Posterior vena cava (tissue), 2 donors: ENCODE measurements around the gene ITPKB. TPM values are rescaled to one million over a fixed set of nuclear protein-coding genes. Genes with fewer than 3 reads are reported as not detected.
"Not testable (repeated sequence)": the region's sequence is repeated elsewhere in the genome, so short reads cannot be mapped to it uniquely, and the experiment has no call there.

Experiments used
- DNase-seq: peaks from one replicate; pipeline ENCODE4 v3.0.0-alpha.2; 2020; ENCODE audit warnings: low spot score
- intact Hi-C, 2 donors: fragments of 100-400 bp; cut with DNase I; formaldehyde crosslinking; loops; one replicate each; pipeline versions ENCODE4 v1.14.1 to v1.14.2; 2022 to 2023
- total RNA-seq, 2 donors: library from RNA; stranded (reverse); fragmentation: NEBNext Ultra II Directional; extraction: Animal tissue kit (Norgen Biotek cat#: 25700); gene quantifications; one replicate each; pipeline ENCODE4 v1.2.1, GENCODE V29; 2021
- donor health status: DM: yes; HTN: yes; CAD: no.
- donor health status: DM: yes; HTN: yes; CAD: no.

The ITPKB gene
- total RNA-seq, 2 donors from 2014 or later = 22.4 to 24.4 TPM

DNA sequence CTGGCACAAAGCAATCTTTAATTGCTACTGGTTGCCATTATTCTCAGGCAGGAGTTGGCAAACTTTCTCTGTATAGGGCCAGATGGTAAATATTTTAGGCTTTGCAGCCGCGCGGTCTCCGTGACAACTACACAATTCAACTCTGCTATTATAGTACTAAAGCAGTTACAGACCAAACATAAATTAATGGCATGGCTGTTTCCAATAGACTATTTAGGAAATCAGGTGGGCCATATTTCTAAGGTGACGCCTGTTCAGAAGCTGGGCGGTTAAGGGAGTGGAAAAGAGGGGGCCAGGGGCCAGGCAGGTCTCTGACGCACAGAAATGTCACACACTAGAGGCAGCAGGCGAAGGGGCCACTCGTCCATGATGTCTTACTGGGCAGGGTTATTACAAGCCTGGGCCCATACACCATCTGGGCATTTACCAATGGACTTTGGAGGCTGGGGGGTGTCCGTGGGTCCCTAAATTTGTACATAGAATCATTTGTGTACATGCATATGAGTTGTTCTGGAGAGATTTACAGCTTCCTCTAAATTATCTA lies 110.4 kb downstream of the ITPKB start:
- peak; percentile 49 for DNase-seq
- intact Hi-C loops = no loop called here

DNA sequence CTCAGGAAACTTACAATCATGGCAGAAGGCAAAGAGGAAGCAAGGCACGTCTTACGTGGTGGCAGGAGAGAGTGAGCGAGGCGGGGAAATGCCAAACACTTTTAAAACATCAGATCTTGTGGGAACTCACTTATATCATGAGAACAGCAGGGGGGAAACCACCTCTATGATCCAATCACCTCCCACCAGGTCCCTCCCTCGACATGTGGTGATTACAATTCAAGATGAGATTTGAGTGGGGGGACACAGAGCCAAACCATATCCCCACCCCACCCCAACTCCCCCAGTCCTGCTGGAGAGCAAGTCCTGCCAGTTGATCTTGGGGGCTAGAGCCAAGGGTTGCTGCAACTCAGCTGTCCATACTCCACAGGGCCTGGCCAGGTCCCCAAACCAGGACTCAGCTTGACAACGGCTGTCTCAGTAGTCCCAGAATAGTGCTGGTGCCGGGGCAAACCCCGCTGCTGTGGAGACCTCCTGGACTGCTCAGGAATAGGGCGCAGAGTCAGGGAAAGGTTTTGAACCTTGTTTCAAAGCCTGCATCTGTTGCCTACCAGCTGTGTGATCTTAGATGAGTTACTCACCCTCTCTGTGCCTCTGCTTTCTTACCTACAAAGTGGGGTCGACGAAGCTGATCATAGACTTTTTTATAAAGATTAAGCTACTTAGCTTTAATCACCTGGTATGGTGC lies 111.0 kb downstream of the ITPKB start:
- intact Hi-C loops = no loop called here
- DNase-seq = peak; percentile 72

DNA sequence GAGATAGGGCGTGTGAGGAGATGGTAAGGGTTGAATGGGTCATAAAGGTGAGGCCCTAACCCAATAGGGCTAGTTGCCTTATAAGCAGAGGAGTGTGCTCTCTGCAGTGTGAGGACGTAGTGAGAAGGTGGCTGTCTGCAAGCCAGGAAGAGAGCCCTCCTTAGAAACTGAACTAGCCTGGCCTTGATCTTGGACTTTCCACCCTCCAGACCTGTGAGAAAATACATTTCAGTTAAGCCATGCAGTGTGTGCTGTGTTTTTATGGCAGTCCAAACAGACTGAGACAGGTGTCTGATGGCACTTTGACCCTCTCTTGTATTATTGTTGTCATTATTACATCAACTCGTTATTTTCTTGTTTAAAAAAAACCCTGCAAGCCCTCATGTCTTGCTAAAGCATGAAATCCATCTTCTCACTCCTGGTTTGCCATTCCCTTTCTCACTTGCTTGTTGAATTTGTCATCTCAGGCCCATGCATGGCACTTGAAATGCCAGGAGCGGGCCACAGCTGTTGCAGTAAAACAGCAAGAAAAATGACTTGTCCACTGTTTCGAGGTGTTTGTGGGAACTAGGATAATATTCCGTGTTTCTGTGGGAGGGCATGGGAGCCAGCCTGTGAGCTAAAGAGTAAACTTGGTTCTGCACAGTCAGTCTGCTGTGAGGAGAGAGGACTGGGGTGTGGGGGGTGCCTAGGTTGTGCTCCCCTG lies 111.9 kb downstream of the ITPKB start:
- intact Hi-C loops = no loop called here
- no peak for DNase-seq

DNA sequence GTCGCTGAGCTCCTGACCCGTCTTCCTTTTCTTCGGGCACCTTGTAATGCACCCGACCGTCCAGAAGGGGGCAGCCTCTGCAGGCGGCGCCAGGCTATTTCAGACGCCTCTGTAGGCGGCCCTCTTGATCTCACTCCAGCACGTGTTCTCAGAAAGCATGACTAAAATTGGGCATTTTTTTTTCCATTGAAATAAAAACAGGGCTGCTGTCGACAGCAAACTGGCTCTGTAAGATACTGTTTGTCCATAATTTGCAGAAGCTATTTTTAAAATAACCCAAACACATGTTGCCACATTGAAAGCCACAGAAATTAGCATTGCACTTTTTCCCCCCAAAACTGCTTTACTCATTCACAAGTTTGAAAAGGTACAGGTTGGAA lies 112.5 kb downstream of the ITPKB start:
- peak; percentile 93 for DNase-seq
- intact Hi-C loops = no loop called here

DNA sequence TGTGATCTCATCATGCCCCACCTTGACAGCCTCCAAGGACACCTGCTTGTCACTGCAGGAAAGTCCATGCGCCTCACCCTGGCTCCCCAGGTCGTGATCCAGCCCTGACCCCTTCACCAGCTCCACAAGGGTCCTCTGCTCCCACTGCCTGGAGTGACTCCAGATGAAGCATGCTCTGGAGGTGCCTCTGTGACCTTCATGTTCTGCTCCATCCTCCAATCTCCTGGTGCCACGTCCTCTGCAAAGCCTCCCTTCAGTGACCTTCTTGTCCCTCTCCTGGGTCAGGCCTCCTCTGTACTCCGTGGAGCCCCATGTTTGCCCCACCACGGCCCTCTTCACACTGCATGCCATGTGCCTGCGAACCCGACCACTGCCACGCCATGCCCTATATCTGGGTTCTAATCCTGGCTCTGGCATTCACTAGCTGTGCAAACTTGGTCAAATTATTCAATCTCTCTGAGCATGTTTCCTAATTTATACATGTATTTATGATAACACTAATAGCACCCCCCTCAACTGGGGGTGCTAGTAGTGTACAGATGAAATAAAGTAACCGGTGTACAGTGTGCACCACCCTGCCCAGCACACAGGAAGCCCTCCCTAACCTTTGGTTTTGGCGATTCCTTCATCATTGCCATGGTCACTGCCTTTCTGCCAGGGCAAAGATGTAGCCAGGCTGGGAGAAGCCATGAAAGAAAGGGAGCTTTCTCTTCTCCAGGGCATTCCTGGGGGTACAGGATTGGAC lies 113.1 kb downstream of the ITPKB start:
- intact Hi-C loops = no loop called here
- peak; percentile 72 for DNase-seq

DNA sequence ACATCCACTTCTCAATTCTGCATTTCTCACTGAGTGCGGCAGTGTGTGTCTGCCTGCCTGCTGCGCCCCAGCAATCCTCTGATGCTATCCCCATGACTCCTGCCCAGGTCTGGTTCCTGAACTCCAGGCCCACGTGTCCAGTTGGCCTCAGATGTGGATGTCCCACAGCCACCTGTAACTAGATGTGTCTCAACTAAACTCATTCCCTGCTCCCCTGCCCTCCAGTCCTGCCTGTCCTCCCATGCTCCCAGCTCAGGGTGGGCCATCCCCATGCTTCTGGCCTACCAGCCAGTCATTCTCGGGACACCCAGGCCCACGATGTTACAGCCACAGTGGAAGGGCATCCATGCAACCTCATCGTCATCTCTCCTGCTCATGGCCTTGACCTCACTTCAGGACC lies 113.8 kb downstream of the ITPKB start:
- intact Hi-C loops = no loop called here
- peak; percentile 70 for DNase-seq

DNA sequence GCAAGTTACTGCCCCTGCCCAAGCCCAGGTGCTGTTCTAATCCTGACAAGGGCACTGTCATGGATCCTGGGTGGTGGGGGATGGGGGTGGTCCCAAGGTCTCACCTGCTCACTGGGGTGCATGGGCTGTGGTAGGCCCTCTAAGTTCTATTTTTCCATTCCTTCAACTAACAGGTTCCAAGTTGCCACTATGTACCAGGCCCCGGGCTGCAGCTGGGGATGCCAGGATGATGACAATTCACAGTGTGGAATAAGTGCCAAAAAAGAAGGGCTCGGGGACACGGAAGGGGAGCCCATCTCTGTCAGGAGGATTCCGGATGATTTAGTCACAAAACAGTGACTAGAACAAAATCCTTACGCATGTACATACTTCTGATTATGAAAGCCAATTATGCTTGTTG lies 114.6 kb downstream of the ITPKB start:
- intact Hi-C loops = no loop called here
- no peak for DNase-seq

DNA sequence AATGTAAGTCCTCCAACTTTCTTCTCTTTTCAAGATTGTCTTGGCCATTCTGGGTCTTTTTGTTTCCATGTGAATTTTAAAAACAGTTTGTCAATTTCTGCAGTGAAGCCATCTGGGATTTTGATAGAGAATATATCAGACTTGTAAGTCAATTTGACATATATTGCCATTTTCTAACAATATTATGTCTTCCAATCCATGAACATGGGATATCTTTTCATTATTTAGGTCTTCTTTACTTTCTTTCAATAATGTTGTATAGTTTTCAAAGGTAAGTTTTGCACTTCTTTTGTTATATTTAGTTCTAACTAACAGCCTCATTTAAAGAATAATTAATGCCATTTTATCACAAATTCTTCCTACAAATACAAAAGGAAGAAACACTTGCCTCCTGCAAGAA lies 117.1 kb downstream of the ITPKB start:
- intact Hi-C loops = no loop called here
- DNase-seq = no peak

DNA sequence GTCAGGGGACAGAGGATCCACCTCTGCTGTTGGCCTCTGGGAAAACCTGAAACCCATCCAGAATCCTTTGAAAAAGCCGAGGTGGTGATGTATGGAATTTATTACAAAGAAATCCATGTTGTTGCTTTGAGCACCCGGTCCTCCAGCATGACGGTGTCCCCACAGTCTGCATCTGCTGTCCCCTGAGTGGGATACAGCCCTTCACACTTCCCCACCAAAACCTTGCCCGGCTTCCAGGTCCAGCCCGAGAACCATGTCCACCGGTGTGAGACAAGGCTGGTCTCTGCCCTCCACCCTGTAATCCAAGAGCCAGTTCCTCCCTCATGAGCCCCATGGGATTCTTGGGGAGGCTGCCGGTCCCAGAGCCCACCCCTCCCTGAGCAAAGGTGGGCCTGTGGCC lies 120.1 kb downstream of the ITPKB start:
- intact Hi-C loops = no loop called here
- DNase-seq = no peak

DNA sequence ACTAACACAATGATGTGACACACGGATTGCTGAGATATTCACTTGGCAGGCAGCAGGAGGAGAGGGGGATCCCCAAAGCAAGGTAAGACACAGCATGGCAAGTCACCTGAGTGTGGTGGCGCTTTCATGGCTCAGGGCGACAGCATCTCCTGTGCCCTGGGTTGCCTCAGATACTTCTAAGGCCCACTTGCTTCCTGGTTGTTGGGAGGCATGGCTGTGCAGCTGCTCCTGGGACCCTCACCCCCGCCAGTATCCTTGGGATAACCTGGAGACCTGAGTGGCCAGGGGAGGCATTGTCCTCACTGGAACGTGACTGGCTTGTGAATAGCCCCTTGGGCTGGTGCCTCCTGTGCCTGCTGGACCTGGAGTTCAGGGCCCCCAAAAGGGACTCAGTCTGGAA lies 120.7 kb downstream of the ITPKB start:
- no peak for DNase-seq
- intact Hi-C loops = no loop called here

DNA sequence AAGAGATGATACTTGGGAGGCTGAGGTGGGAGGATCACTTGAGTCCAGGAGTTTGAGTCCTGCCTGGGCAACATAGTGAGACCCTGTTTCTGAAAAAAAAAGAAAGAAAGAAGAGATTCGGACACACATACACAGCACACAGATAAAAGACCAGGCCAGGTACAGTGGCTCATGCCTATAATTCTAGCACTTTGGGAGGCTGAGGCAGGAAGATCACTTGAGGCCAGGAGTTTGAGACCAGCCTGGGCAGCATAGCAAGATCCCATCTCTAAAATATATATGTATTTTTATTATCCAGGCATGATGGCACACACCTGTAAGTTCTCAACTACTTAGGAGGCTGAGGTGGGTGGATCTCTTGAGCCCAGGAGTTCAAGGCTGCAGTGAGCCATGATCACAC lies 121.4 kb downstream of the ITPKB start:
- intact Hi-C loops, DNase-seq: not testable (repeated sequence)

DNA sequence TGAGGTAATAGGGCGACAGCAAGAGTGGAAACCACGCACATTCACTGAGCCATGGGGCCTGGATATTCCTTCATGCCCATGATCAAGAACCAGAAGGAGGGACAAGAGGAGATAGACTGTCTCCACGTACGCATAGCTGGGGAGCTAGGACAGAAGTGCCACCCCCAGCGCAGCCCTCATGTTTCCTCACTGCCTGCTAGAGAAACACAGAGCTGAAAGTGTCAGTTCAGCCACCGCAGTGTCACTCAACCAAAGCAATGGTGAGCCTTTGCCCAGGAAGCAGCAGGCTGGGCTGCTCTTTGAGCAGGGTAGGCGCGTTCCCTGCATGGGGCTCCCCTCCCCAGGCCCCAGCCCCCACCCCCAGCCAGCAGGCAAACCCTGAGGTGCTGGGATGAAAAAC lies 122.0 kb downstream of the ITPKB start:
- intact Hi-C loops = no loop called here
- no peak for DNase-seq

DNA sequence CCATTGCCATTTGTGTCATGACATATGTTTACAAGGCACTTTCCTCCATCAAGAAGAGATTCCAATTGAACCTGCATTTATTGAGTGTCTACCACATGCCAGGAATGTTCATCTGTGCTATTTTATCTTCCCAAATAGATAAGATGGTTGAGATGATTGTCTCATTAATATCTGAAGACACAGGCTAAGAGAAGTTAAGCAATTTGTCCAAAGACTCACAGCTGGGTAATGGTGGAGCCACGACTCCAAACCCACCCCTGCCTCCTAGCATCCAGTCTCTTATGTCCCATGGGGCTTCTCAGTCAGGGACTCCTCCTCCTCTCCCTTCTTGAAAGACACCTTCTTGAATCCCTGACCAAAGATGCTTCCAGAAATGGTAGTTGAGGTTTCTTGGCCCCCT lies 122.4 kb downstream of the ITPKB start:
- DNase-seq = no peak
- intact Hi-C loops = no loop called here

DNA sequence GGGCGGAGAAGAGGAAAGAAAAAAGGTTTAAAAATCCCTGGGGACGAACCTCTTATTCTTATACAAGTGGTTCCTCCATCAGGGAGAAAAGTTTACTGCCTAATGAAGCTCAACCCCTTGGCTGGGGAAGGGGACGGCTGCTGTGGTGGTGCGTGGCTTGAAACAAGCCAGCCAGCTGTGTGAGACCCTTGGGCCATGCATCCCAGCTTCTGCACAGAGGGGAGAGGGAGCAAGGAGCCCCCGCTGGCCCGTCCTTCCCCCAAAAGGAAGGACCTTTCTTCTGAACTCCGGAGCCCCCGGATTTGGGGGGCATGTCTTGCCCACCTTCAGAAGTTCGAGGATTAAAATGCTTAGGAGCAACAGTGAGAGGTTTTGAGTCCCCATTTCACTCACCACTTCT lies 123.2 kb downstream of the ITPKB start:
- intact Hi-C loops = no loop called here

DNA sequence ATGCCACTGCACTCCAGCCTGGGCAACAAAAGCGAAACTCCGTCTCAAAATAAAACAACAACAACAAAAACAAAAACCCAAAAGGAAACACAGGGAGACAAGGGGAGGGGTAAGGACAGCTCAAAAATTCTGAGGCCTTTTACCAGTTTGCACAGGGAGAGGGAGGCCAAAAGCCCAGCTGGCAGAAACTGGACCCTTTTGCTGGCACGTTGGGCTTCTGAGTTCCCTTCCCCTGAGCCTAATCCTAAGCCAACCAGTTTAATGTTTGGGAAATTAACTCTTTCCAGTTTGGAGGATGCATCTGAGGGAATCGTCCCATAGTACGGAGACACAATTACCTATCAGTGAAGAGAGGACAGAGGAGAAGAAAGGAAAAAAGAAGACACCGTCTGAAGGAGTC lies 127.1 kb downstream of the ITPKB start:
- DNase-seq, intact Hi-C loops: not testable (repeated sequence)

More for the DNA sequence above, 123.2 kb downstream of the ITPKB start:
- DNase-seq = no peak

DNA sequence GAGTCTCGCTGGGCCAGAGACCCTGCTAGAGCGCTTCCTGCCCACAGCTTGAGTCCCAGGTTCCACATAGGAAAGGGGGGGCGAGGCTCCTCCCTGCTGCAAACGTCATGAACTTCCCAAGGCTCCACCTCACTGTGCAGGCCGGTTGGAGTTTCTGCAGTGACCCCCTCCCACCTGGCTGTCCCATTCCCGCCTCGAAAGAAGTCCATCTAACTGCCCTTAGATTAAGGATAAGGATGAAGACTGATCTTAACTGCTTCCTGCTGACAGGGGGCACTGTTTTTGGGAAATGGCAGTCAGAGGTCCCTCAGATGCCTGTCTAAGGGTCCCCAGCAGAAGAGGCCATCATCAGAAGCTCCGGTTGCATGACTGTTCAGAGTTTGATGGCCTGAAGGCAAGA lies 127.8 kb downstream of the ITPKB start:
- DNase-seq = peak; percentile 34
- intact Hi-C loops = no loop called here

DNA sequence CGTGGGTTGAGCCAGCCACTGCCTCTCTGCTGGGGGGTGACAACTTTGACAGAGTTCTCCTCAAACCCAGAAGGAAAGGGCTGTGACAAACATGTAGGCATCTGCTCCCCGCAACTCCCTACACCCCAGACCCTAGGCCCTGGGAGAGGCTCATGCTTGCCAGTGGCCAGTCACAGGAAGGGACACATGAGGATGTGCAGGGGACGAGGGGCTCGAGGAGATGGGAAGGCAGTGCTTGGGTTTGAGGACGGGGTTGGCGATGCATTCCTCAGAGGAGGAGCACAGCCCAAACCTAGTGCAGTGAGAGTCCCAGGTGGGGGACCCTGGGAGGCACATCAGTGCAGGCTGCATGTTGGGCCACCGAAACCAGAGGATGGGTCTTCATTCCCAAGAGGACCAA lies 128.4 kb downstream of the ITPKB start:
- intact Hi-C loops = no loop called here
- DNase-seq = peak; percentile 58

DNA sequence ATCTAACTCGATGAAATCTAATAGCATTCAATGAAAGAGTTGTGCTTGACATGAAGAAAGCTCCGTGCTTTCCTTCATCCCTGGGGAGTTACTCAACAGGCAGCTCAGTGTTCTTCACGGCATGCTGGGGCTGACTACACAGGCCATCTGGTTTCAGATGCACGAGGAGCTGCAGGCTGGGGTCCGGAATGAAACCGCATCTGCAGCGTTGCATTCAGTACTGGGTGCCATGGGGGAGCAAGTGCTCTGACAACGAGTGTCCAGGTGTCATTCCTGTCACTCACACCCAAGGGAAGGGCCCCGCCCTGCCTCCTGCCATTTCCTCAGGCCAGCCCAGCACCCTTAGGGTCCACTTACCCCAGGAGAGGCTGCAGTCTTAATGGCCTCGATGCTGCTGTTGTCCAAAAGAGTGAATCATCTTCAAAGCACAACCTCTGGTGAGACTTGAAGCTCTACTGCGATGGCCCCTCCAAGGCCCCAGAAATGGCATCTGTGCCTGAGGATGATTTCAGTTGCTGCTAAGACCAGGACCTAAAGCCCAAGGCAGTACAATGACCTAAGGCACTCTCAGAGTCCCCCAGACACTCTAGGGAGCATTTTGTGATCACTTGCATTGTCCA lies 129.1 kb downstream of the ITPKB start:
- DNase-seq = peak; percentile 47
- intact Hi-C loops = loop anchor here in 1 of 2 donors (5.0 kb wide), 1 partner anchor 63 kb away; the partner anchor contains the start of gene STUM

DNA sequence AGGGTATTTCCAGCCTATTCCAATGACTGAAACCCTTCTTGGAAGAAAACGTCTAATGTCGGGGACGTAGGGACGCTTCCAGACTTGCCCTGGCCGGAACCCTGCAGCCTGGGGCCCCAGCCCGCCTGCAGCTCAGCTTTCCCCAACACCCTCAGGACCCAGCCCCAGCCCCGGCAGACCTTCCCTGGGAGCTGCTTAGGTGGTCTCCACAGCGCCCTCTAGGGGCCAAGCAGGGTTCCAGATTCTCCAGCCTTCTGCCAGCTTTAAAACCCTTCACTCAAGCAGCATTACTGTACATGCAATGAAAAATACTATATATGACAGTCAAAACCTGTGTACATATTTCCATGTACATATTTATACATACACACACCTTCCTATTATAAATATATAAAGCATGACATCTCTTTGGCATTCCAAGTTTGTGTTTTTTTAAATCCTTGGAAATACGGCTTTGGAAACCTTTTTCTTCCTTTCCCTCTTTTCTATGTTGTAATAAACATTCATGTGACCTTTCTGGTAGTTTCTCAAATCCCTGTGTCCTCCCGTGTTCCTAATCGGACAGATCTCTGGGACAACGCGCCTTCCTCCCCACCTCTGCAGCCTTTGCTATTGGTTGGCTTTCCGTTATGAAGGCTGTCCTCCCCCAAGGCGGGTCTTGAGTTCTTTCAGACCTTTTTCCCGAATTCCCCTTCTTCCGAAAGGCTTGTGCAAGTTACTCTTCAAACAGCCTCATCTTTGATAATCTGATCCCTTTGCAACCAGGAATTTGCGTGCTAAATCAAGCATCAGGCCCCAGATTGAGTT lies 130.2 kb downstream of the ITPKB start:
- intact Hi-C loops = loop anchor here in 1 of 2 donors (5.0 kb wide), 1 partner anchor 62 kb away; the partner anchor contains the start of gene STUM
- no peak for DNase-seq
